Small intestine (tissue), 7 donors: Measurements from ENCODE around the gene RNF151. TPM values are rescaled to one million over a fixed set of nuclear protein-coding genes. Genes with fewer than 3 reads are reported as not detected.

Experiments used
- DNase-seq, 2 donors: peaks; one replicate each; pipeline versions ENCODE4 v3.0.0 to v3.0.0-alpha.2; 2013
- FAIRE-seq: peaks from 2 replicates; lab custom pipeline; 2012; peaks lifted over from hg19 to GRCh38; lab: Jason Lieb, UNC
- H3K27ac ChIP-seq, 3 donors: one replicate each; pipeline ENCODE4 v1.5.1; 2013; ENCODE audit warnings: low read length in 2 of 3, mild to moderate bottlenecking in 2 of 3, control low read depth in 1 of 3, inconsistent platforms in 1 of 3, low read depth in 1 of 3, moderate library complexity in 1 of 3
- H3K27me3 ChIP-seq, 3 donors: one replicate each; pipeline ENCODE4 v1.6.1; 2013; ENCODE audit warnings: low read length in 3 of 3, inconsistent platforms in 1 of 3; ENCODE audit not compliant: control insufficient read depth in 3 of 3, insufficient read depth in 3 of 3
- H3K36me3 ChIP-seq, 3 donors: one replicate each; pipeline ENCODE4 v1.6.1; 2013; ENCODE audit warnings: low read length in 3 of 3, inconsistent platforms in 1 of 3, low read depth in 1 of 3, mild to moderate bottlenecking in 1 of 3, moderate library complexity in 1 of 3; ENCODE audit not compliant: control insufficient read depth in 3 of 3, insufficient read depth in 2 of 3
- H3K4me1 ChIP-seq, 3 donors: one replicate each; pipeline ENCODE4 v1.6.1; 2013; ENCODE audit warnings: low read length in 2 of 3, inconsistent platforms in 1 of 3, low read depth in 1 of 3, mild to moderate bottlenecking in 1 of 3, moderate library complexity in 1 of 3; ENCODE audit not compliant: control insufficient read depth in 3 of 3, insufficient read depth in 2 of 3
- H3K4me3 ChIP-seq, 3 donors: one replicate each; pipeline ENCODE4 v1.5.1; 2013; ENCODE audit warnings: low read length in 3 of 3, control low read depth in 1 of 3, inconsistent platforms in 1 of 3, low read depth in 1 of 3, mild to moderate bottlenecking in 1 of 3, moderate library complexity in 1 of 3
- H3K9me3 ChIP-seq, 2 donors: one replicate each; pipeline ENCODE4 v1.6.1; 2013; ENCODE audit warnings: low read depth in 1 of 2, low read length in 1 of 2; ENCODE audit not compliant: control insufficient read depth in 2 of 2, insufficient read depth in 1 of 2
- WGBS, 3 donors: extraction: QIAGEN DNeasy Blood & Tissue Kit; methylation state at CpG; one replicate each; pipeline ENCODE4 v1.1.7; 2013; 5-methylcytosine and 5-hydroxymethylcytosine counted together
- polyA plus RNA-seq, 4 donors: library from polyadenylated mRNA; stranded (reverse) in 3 of 4; unstranded in 1 of 4; fragments of 200-250 nt in 3 of 4; fragments of 120-200 nt in 1 of 4; gene quantifications; one replicate each; pipeline versions ENCODE4 v1.2.1 to v1.2.3, GENCODE V29; 2013
- donor health status: healthy with polysubstance abuse.
- donor health status: control.
- donor health status: control.
- donor health status: Bipolar disorder and iron deficiency.
- donor health status: healthy.

The RNF151 gene
- polyA plus RNA-seq, 4 donors: 0.09 to 0.18 TPM; not detected in 2

- peak overlapping the region; percentile 72 to 85 (median 75) for H3K4me3 ChIP-seq
- DNase-seq (peak; percentile 65 to 73), FAIRE-seq (no peak)
- no peaks in the 10 kb centered on the region for H3K9me3 ChIP-seq
- peaks cover 3 to 41% (median 13%) of the 10 kb centered on the region in 3 donors for H3K36me3 ChIP-seq
- peaks cover 2 to 37% (median 2%) of the 10 kb centered on the region in 3 donors for H3K4me1 ChIP-seq
- H3K27ac ChIP-seq: peak overlapping the region; percentile 94 to 98 (median 98)
- no peaks in the 10 kb centered on the region for H3K27me3 ChIP-seq
- WGBS, 3 donors: 9 to 18% (median 12%) methylated on average over 24 of the region's 24 CpGs
Observed at GRCh38 chr16:1965396-1966001, 1.2 kb upstream of the RNF151 start.

DNA sequence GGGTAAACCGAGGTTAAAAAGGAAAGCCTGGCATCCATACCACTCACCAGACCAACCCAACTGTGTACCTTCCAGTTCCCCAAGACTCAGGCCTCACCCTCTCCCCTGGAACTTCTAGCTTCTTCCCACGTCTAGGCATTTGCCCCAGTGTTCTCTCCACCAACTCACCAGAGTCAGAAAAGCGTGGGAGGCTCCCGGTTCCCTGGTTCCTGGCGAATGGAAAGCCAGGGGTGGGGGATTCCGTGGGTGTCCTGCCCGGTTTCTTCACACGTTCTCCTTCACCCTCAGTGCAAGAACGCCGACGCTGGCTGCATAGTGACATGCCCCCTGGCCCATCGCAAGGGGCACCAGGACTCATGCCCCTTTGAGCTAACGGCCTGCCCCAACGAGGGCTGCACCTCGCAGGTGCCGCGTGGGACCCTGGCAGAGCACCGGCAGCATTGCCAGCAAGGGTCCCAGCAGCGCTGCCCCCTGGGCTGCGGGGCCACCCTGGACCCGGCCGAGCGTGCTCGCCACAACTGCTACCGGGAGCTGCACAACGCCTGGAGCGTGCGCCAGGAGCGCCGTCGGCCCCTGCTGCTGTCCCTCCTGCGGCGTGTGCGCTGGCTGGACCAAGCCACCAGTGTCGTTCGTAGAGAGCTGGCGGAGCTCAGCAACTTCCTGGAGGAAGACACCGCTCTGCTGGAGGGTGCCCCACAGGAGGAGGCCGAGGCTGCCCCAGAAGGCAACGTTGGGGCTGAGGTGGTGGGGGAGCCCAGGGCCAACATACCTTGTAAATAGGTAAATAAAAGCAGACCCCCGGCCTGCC is 1.7 kb downstream of the RNF151 start:
- DNase-seq (no peak), FAIRE-seq (no peak)
- Histone ChIP-seq H3K4me3 (no peak overlapping the region), H3K36me3 (peaks cover 0 to 13% (median 0%) of the 10 kb centered on the region in 3 donors), H3K9me3 (no peaks in the 10 kb centered on the region), H3K4me1 (peaks cover 0 to 33% (median 4%) of the 10 kb centered on the region in 3 donors), H3K27me3 (no peaks in the 10 kb centered on the region), H3K27ac (no peak overlapping the region)
- 91 to 94% (median 93%) methylated on average over 41 of the region's 41 CpGs for WGBS, 3 donors

GRCh38 chr16:1971796-1972489 is 5.3 kb downstream of the RNF151 start, which contains the start of gene TBL3:
Gene TBL3, plus strand, starts transcription at chr16:1972053. Its CDS starts 112 bp downstream, at chr16:1972165.
- no peaks in the 10 kb centered on the region for H3K27me3 ChIP-seq
- 0 to 1% (median 0%) methylated on average over 62 to 78 of the region's 78 CpGs for WGBS, 3 donors
- H3K4me1 ChIP-seq: peaks cover 0 to 14% (median 5%) of the 10 kb centered on the region in 3 donors
- peak; percentile 91 to 98 for DNase-seq
- H3K4me3 ChIP-seq: peak within 1 kb of the TSS; percentile 91 to 95 (median 91)
- peak within 1 kb of the TSS; percentile 85 to 98 (median 94) for H3K27ac ChIP-seq
- no peak for FAIRE-seq
- H3K36me3 ChIP-seq: peaks cover 0 to 32% (median 7%) of the 10 kb centered on the region in 3 donors
- no peaks in the 10 kb centered on the region for H3K9me3 ChIP-seq

GRCh38 chr16:1972490-1972877 is 5.8 kb downstream of the RNF151 start:
- Histone ChIP-seq H3K9me3 (no peaks in the 10 kb centered on the region), H3K36me3 (peaks cover 0 to 38% (median 7%) of the 10 kb centered on the region in 3 donors), H3K27me3 (no peaks in the 10 kb centered on the region), H3K27ac (peak overlapping the region in 2 of 3 donors; percentile 85 to 94), H3K4me1 (peaks cover 0 to 14% (median 5%) of the 10 kb centered on the region in 3 donors), H3K4me3 (peak overlapping the region; percentile 91 to 95 (median 91))
- FAIRE-seq (no peak), DNase-seq (peak; percentile 30 to 53)
- 2 to 3% (median 3%) methylated on average over 22 of the region's 22 CpGs for WGBS, 3 donors

- peaks cover 0 to 19% (median 5%) of the 10 kb centered on the region in 3 donors for H3K4me1 ChIP-seq
- no peak overlapping the region for H3K27ac ChIP-seq
- H3K4me3 ChIP-seq: no peak overlapping the region
- FAIRE-seq: no peak
- peaks cover 0 to 49% (median 7%) of the 10 kb centered on the region in 3 donors for H3K36me3 ChIP-seq
- no peak for DNase-seq
- no peaks in the 10 kb centered on the region for H3K9me3 ChIP-seq
- H3K27me3 ChIP-seq: no peaks in the 10 kb centered on the region
- 88 to 99% (median 92%) methylated on average over 12 to 16 of the region's 16 CpGs for WGBS, 3 donors
Observed at GRCh38 chr16:1973461-1974156, 7.0 kb downstream of the RNF151 start.

- Histone ChIP-seq H3K27me3 (peaks cover 0 to 2% (median 0%) of the 10 kb centered on the region in 3 donors), H3K4me3 (no peak overlapping the region), H3K27ac (no peak overlapping the region), H3K4me1 (peaks cover 0 to 24% (median 5%) of the 10 kb centered on the region in 3 donors), H3K9me3 (no peaks in the 10 kb centered on the region), H3K36me3 (peaks cover 0 to 51% (median 7%) of the 10 kb centered on the region in 3 donors)
- FAIRE-seq (no peak), DNase-seq (no peak)
- WGBS, 3 donors: 94 to 95% (median 94%) methylated on average over 37 to 42 of the region's 42 CpGs
Observed at GRCh38 chr16:1974157-1975070, 7.8 kb downstream of the RNF151 start.
